H1 (cell line): ENCODE results near the gene ARID2.

Experiments used
- EP300 ChIP-seq, 2 experiments: IDR thresholded peaks; 1 replicate in 1 of 2; 2 replicates in 1 of 2; pipeline ENCODE4 v1.6.1; 2011 to 2012; ENCODE audit warnings: low read depth in 2 of 2, low read length in 2 of 2, mild to moderate bottlenecking in 2 of 2, borderline replicate concordance in 1 of 2, inconsistent platforms in 1 of 2, moderate library complexity in 1 of 2
- KDM1A ChIP-seq: fragments of 200-600, 300-600 bp; sonication (generic); IDR thresholded peaks from 2 replicates; pipeline ENCODE4 v1.7.1; 2016; ENCODE audit warnings: mild to moderate bottlenecking, low read length, borderline replicate concordance
- MAFK ChIP-seq: IDR thresholded peaks from 2 replicates; pipeline ENCODE4 v1.6.1; 2012; ENCODE audit warnings: low read depth, mild to moderate bottlenecking, improper control_type of control experiment, low read length
- SAP30 ChIP-seq: fragments of 300-600 bp; sonication (generic); IDR thresholded peaks from 2 replicates; pipeline ENCODE4 v1.7.1; 2012; ENCODE audit warnings: low read length, moderate library complexity, mild to moderate bottlenecking, inconsistent platforms; ENCODE audit not compliant: insufficient read depth, insufficient replicate concordance
- SIN3A ChIP-seq, 2 experiments: IDR thresholded peaks in 1 of 2; conservative IDR thresholded peaks in 1 of 2; 2 replicates each; pipeline ENCODE4 v1.6.1; 2011 to 2012; ENCODE audit warnings: low read length in 2 of 2, improper control_type of control experiment in 1 of 2, low read depth in 1 of 2, mild to moderate bottlenecking in 1 of 2
- ZNF274 ChIP-seq: IDR thresholded peaks from 2 replicates; pipeline ENCODE4 v1.7.0; 2012; ENCODE audit warnings: low read length, borderline replicate concordance; ENCODE audit errors: extremely low read depth
- TF ChIP-seq, protein P1 (sequence below): IDR thresholded peaks from 2 replicates; pipeline ENCODE4 v1.6.1; 2012; ENCODE audit warnings: inconsistent platforms
- TF ChIP-seq, protein P2 (sequence below), 3 experiments: IDR thresholded peaks; 1 replicate in 2 of 3; 2 replicates in 1 of 3; pipeline versions ENCODE4 v1.5.1 to v1.6.1; 2011; ENCODE audit warnings: low read length in 3 of 3, mild to moderate bottlenecking in 3 of 3, inconsistent platforms in 2 of 3, low read depth in 1 of 3, moderate library complexity in 1 of 3; ENCODE audit not compliant: insufficient read depth in 1 of 3; ENCODE audit errors: control extremely low read depth in 1 of 3

GRCh38 chr12:45863332-45863731 is 133.8 kb downstream of the ARID2 start:
- TF ChIP-seq, protein P1, sequence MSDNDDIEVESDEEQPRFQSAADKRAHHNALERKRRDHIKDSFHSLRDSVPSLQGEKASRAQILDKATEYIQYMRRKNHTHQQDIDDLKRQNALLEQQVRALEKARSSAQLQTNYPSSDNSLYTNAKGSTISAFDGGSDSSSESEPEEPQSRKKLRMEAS: no peak
- TF ChIP-seq EP300 (IDR thresholded peaks at IDR 0.05; ENCODE audit: borderline replicate concordance in 1 of 2, low read depth in 2 of 2, low read length in 2 of 2) (no peak), SIN3A (conservative IDR thresholded peaks at IDR 0.05 in 1 of 2, IDR thresholded peaks at IDR 0.05 in 1 of 2; ENCODE audit: low read depth in 1 of 2, low read length in 2 of 2) (no peak), ZNF274 (no peak), SAP30 (no peak), MAFK (no peak), KDM1A (no peak)
- TF ChIP-seq, protein P2, sequence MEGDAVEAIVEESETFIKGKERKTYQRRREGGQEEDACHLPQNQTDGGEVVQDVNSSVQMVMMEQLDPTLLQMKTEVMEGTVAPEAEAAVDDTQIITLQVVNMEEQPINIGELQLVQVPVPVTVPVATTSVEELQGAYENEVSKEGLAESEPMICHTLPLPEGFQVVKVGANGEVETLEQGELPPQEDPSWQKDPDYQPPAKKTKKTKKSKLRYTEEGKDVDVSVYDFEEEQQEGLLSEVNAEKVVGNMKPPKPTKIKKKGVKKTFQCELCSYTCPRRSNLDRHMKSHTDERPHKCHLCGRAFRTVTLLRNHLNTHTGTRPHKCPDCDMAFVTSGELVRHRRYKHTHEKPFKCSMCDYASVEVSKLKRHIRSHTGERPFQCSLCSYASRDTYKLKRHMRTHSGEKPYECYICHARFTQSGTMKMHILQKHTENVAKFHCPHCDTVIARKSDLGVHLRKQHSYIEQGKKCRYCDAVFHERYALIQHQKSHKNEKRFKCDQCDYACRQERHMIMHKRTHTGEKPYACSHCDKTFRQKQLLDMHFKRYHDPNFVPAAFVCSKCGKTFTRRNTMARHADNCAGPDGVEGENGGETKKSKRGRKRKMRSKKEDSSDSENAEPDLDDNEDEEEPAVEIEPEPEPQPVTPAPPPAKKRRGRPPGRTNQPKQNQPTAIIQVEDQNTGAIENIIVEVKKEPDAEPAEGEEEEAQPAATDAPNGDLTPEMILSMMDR (IDR thresholded peaks at IDR 0.05; ENCODE audit: control extremely low read depth in 1 of 3, insufficient read depth in 1 of 3, low read depth in 1 of 3, low read length in 3 of 3): no peak
